Measurements from ENCODE around the gene DHCR7. TPM values are rescaled to one million over a fixed set of nuclear protein-coding genes. Genes with fewer than 3 reads are reported as not detected.

The DHCR7 gene
- total RNA-seq, 1 donor from 2014 or later, result 145 TPM

GRCh38 chr11:71483692-71484091, 35.5 kb upstream of the DHCR7 start:
- H3K4me1 Mint-ChIP-seq (ENCODE audit: low read depth, unreplicated experiment), result peaks cover 3% of the 10 kb centered on the region
- H3K4me3 Mint-ChIP-seq (ENCODE audit: unreplicated experiment), result no peak overlapping the region
- DNase-seq, result no peak
- H3K27ac Mint-ChIP-seq (ENCODE audit: unreplicated experiment), result no peak overlapping the region
- H3K9me3 Mint-ChIP-seq (ENCODE audit: unreplicated experiment), result peaks cover 5% of the 10 kb centered on the region
- peaks cover 5% of the 10 kb centered on the region for H3K27me3 Mint-ChIP-seq (ENCODE audit: unreplicated experiment)
- H3K36me3 Mint-ChIP-seq (ENCODE audit: unreplicated experiment), result peaks cover 38% of the 10 kb centered on the region
- TF ChIP-seq, protein P1, sequence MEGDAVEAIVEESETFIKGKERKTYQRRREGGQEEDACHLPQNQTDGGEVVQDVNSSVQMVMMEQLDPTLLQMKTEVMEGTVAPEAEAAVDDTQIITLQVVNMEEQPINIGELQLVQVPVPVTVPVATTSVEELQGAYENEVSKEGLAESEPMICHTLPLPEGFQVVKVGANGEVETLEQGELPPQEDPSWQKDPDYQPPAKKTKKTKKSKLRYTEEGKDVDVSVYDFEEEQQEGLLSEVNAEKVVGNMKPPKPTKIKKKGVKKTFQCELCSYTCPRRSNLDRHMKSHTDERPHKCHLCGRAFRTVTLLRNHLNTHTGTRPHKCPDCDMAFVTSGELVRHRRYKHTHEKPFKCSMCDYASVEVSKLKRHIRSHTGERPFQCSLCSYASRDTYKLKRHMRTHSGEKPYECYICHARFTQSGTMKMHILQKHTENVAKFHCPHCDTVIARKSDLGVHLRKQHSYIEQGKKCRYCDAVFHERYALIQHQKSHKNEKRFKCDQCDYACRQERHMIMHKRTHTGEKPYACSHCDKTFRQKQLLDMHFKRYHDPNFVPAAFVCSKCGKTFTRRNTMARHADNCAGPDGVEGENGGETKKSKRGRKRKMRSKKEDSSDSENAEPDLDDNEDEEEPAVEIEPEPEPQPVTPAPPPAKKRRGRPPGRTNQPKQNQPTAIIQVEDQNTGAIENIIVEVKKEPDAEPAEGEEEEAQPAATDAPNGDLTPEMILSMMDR (IDR thresholded peaks at IDR 0.05; ENCODE audit: partially characterized antibody, unreplicated experiment), result no peak

DNA sequence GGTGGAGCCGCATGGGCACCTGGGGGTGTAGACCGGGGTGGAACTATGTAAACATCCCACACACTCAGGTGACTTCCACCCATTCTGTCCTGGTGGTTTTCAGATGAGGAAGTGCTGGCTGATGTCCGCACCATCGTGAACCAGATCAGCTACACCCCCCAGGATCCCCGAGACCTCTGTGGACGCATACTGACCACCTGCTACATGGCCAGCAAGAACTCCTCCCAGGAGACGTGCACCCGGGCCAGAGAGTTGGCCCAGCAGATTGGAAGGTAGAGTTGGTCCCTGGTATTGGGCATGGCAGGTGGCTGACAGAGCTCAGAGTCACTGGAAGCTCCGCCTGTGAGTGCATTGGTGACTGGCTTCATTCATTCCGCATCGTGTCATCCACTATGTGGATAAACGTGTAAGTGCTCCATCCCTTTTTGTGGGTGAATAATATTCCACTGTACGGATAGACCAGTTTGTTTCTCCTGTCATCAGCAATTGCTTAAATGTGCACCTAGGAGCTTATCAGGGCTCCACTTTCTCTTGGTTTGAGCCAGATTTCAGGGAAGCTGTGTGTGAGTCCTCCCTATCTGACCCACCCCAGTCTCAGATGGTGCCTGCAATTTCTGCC, 34.7 kb upstream of the DHCR7 start:
- Mint-ChIP-seq H3K4me1 (ENCODE audit: low read depth, unreplicated experiment) (peaks cover under 1% of the 10 kb centered on the region), H3K36me3 (ENCODE audit: unreplicated experiment) (peaks cover 40% of the 10 kb centered on the region), H3K27me3 (ENCODE audit: unreplicated experiment) (peaks cover 5% of the 10 kb centered on the region), H3K9me3 (ENCODE audit: unreplicated experiment) (peaks cover 5% of the 10 kb centered on the region), H3K4me3 (ENCODE audit: unreplicated experiment) (no peak overlapping the region), H3K27ac (ENCODE audit: unreplicated experiment) (no peak overlapping the region)
- TF ChIP-seq, protein P1 (IDR thresholded peaks at IDR 0.05; ENCODE audit: partially characterized antibody, unreplicated experiment), result no peak
- no peak for DNase-seq

GRCh38 chr11:71482216-71482615, 34.0 kb upstream of the DHCR7 start:
- Mint-ChIP-seq H3K4me3 (ENCODE audit: unreplicated experiment) (no peak overlapping the region), H3K27ac (ENCODE audit: unreplicated experiment) (no peak overlapping the region), H3K4me1 (ENCODE audit: low read depth, unreplicated experiment) (no peaks in the 10 kb centered on the region), H3K36me3 (ENCODE audit: unreplicated experiment) (peaks cover 41% of the 10 kb centered on the region), H3K9me3 (ENCODE audit: unreplicated experiment) (peaks cover 5% of the 10 kb centered on the region), H3K27me3 (ENCODE audit: unreplicated experiment) (peaks cover 5% of the 10 kb centered on the region)
- TF ChIP-seq, protein P1 (IDR thresholded peaks at IDR 0.05; ENCODE audit: partially characterized antibody, unreplicated experiment), result no peak
- no peak for DNase-seq

DNA sequence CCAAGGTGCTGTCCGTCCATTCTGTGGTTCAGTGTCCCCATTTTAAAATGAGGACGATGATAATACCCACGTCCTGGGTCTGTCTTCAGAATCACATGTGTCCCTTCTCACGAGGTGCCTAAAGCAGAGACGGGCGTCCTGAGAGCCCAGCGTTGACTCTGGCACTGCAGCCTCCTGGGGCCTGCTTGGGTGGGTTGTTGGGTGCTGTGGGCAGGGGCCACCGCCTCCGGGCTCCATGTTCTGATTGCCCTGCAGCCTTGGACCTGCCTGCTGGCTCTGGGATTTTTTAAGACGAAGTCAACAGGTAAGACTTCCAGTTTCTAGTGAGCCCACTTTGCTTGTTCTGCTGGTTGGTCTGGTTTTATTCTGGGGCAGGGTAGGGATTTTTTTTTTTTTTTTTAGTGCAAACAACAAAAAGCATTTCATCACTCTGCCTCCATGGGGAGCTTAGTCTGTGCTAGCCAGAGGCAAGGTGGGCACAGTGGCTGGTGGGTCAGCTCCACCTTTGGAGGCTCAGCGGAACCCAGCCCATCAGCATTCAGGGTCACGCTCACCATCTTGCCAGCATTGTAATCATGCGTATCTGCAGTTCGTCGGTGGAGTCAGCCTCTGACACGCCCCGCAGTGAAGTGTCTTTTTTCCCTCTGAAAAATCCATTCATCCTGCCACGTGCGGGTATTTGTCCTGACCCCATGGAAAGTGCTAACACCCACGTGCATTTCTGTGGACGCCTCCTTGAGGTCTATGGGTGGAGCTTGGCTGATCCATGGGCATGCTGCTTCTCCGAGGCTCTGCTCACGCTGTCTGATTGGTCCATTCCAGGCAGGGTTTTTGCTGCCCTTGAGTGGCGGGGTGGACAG, 33.1 kb upstream of the DHCR7 start:
- Mint-ChIP-seq H3K27ac (ENCODE audit: unreplicated experiment) (no peak overlapping the region), H3K4me3 (ENCODE audit: unreplicated experiment) (no peak overlapping the region), H3K4me1 (ENCODE audit: low read depth, unreplicated experiment) (peaks cover 2% of the 10 kb centered on the region), H3K36me3 (ENCODE audit: unreplicated experiment) (peaks cover 34% of the 10 kb centered on the region), H3K27me3 (ENCODE audit: unreplicated experiment) (peaks cover 5% of the 10 kb centered on the region), H3K9me3 (ENCODE audit: unreplicated experiment) (peaks cover 3% of the 10 kb centered on the region)
- no peak for DNase-seq
- TF ChIP-seq, protein P1 (IDR thresholded peaks at IDR 0.05; ENCODE audit: partially characterized antibody, unreplicated experiment), result no peak

DNA sequence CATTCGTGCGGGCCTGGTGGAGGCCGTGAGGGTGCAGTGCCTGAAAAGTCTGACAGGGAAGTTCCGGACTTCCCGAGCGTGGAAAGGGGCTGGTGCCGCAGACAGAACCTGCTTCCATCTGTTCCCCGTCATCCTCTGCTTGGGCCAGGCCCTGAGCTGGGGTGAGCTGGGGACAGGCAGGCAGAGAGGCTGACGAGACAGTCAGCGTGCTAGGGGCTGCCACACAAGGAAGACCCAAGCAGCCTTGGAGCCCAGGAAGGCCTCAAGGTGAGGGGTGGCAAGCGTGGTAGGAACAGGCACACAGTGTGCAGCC, 30.3 kb upstream of the DHCR7 start:
- H3K27me3 Mint-ChIP-seq (ENCODE audit: unreplicated experiment), result no peaks in the 10 kb centered on the region
- H3K27ac Mint-ChIP-seq (ENCODE audit: unreplicated experiment), result no peak overlapping the region
- TF ChIP-seq, protein P1 (IDR thresholded peaks at IDR 0.05; ENCODE audit: partially characterized antibody, unreplicated experiment), result no peak
- no peak overlapping the region for H3K4me3 Mint-ChIP-seq (ENCODE audit: unreplicated experiment)
- no peak for DNase-seq
- peaks cover 20% of the 10 kb centered on the region for H3K36me3 Mint-ChIP-seq (ENCODE audit: unreplicated experiment)
- peaks cover 3% of the 10 kb centered on the region for H3K9me3 Mint-ChIP-seq (ENCODE audit: unreplicated experiment)
- peaks cover 3% of the 10 kb centered on the region for H3K4me1 Mint-ChIP-seq (ENCODE audit: low read depth, unreplicated experiment)

Data from glutamatergic neuron (in vitro differentiated cells).